Left lung (tissue), 10 donors: ENCODE results near the gene HMOX2. TPM values are rescaled to one million over a fixed set of nuclear protein-coding genes. Genes with fewer than 3 reads are reported as not detected.

ENCODE experiments used
- ATAC-seq: fragments of 200-7000 bp; cut with Tn5 transposase; one replicate; pipeline ENCODE4 v1.9.1; 2020; ENCODE audit warnings: moderate library complexity
- DNase-seq, 4 donors: peaks; one replicate each; pipeline ENCODE4 v3.0.0-alpha.2; 2013 to 2020
- H3K27ac ChIP-seq, 2 donors: fragments of 200-600 bp; sonication (generic) in 1 of 2; one replicate each; pipeline versions ENCODE4 v1.5.0 to v1.8.0; 2020 to 2021
- H3K27me3 ChIP-seq, 2 donors: fragments of 200-600 bp; sonication (generic) in 1 of 2; one replicate each; pipeline versions ENCODE4 v1.5.0 to v1.8.0; 2020 to 2021
- H3K36me3 ChIP-seq, 2 donors: fragments of 200-600 bp; sonication (generic) in 1 of 2; one replicate each; pipeline versions ENCODE4 v1.5.0 to v1.8.0; 2020 to 2021
- H3K4me1 ChIP-seq, 2 donors: fragments of 200-600 bp; one replicate each; pipeline ENCODE4 v1.8.0; 2021
- H3K4me3 ChIP-seq, 2 donors: fragments of 200-600 bp; sonication (generic) in 1 of 2; one replicate each; pipeline versions ENCODE4 v1.5.0 to v1.8.0; 2020 to 2021; ENCODE audit warnings: mild to moderate bottlenecking in 1 of 2
- H3K9me3 ChIP-seq, 2 donors: fragments of 200-600 bp; sonication (generic) in 1 of 2; one replicate each; pipeline versions ENCODE4 v1.5.0 to v1.8.0; 2020 to 2021
- intact Hi-C, 2 donors: fragments of 100-400 bp; cut with DNase I; formaldehyde crosslinking; loops; one replicate each; pipeline versions ENCODE4 v1.11.2 to v1.14.2; 2022
- polyA plus RNA-seq, 6 donors: library from polyadenylated mRNA; unstranded; fragments of 120-200 nt; gene quantifications; one replicate each; pipeline ENCODE4 v1.2.1, GENCODE V29; 2013; ENCODE audit not compliant: insufficient read length in 6 of 6
- total RNA-seq, 2 donors: library from RNA; stranded (reverse); fragmentation: NEBNext Ultra II Directional; extraction: Animal tissue kit (Norgen Biotek cat#: 25700); gene quantifications; one replicate each; pipeline ENCODE4 v1.2.1, GENCODE V29; 2021
- TF ChIP-seq, protein P1 (sequence below), 2 donors: fragments of 200-600 bp; sonication (generic) in 1 of 2; IDR thresholded peaks; one replicate each; pipeline versions ENCODE4 v1.5.0 to v1.8.0; 2021; ENCODE audit warnings: antibody characterized with exemption in 2 of 2
- donor health status: DM: no; HTN: yes; CAD: no.
- donor health status: DM: no; HTN: no; CAD: no.

HMOX2 gene
- total and polyA plus RNA-seq, 8 donors = 36.2 to 52.1 (median 39.5) TPM

- DNase-seq (peak in 1 of 4 donors; percentile 19), ATAC-seq (no peak)
- Histone ChIP-seq H3K9me3 (no peaks in the 10 kb centered on the region), H3K4me1 (peaks cover 6 to 12% of the 10 kb centered on the region in 2 donors), H3K27ac (no peak overlapping the region), H3K27me3 (no peaks in the 10 kb centered on the region), H3K36me3 (peaks cover 0 to 85% of the 10 kb centered on the region in 2 donors), H3K4me3 (no peak overlapping the region)
- intact Hi-C loops = no loop called here
- TF ChIP-seq, protein P1, sequence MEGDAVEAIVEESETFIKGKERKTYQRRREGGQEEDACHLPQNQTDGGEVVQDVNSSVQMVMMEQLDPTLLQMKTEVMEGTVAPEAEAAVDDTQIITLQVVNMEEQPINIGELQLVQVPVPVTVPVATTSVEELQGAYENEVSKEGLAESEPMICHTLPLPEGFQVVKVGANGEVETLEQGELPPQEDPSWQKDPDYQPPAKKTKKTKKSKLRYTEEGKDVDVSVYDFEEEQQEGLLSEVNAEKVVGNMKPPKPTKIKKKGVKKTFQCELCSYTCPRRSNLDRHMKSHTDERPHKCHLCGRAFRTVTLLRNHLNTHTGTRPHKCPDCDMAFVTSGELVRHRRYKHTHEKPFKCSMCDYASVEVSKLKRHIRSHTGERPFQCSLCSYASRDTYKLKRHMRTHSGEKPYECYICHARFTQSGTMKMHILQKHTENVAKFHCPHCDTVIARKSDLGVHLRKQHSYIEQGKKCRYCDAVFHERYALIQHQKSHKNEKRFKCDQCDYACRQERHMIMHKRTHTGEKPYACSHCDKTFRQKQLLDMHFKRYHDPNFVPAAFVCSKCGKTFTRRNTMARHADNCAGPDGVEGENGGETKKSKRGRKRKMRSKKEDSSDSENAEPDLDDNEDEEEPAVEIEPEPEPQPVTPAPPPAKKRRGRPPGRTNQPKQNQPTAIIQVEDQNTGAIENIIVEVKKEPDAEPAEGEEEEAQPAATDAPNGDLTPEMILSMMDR (IDR thresholded peaks at IDR 0.05) = no peak
Observed at GRCh38 chr16:4461250-4462085, 14.7 kb upstream of the HMOX2 start.

DNA sequence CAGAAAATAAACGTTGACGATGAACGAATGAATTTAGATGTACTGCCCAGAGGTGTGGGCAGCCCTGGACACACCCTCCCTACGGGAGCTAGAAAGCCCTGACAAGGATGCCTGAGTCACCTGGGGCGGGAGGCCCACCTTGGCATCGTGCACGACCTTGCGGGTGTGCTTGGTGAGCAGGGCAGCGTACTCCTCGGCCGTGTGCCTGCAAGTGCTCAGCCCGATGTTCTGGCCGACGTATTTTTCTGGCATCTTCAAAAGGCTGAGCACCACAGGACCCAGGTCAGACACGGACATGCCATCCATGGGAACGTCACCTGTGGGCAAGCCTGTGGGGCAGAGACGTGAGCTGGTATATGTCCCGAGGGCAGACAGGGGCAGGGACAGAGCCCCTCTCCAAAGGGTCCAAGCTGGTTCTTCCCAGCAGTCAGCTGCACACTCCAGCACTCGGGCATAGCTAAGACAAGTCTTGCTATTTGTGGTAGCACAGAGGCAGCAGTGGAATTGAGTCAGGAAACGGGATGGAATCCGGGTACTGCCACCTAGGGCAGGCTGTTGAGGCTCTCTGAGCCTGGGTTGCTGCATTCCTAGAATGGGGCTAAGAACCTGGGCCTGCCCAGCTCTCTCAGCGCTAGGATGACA is 12.6 kb upstream of the HMOX2 start:
- ATAC-seq = no peak
- peaks cover 0 to 85% of the 10 kb centered on the region in 2 donors for H3K36me3 ChIP-seq

GRCh38 chr16:4465977-4466779 is 10.0 kb upstream of the HMOX2 start:
- H3K27me3 ChIP-seq = no peaks in the 10 kb centered on the region
- no peaks in the 10 kb centered on the region for H3K4me1 ChIP-seq
- H3K4me3 ChIP-seq = no peak overlapping the region
- intact Hi-C loops = no loop called here
- TF ChIP-seq, protein P1 (IDR thresholded peaks at IDR 0.05) = no peak
- no peak for DNase-seq
- no peaks in the 10 kb centered on the region for H3K9me3 ChIP-seq
- peaks cover 0 to 88% of the 10 kb centered on the region in 2 donors for H3K36me3 ChIP-seq
- peak; percentile 34 for ATAC-seq
- H3K27ac ChIP-seq = no peak overlapping the region

More for the DNA sequence above, 12.6 kb upstream of the HMOX2 start:
- Histone ChIP-seq H3K27ac (no peak overlapping the region), H3K9me3 (no peaks in the 10 kb centered on the region), H3K27me3 (no peaks in the 10 kb centered on the region), H3K4me1 (peaks cover 6 to 12% of the 10 kb centered on the region in 2 donors), H3K4me3 (no peak overlapping the region)
- intact Hi-C loops = no loop called here
- TF ChIP-seq, protein P1 (IDR thresholded peaks at IDR 0.05) = no peak
- no peak for DNase-seq

GRCh38 chr16:4467916-4468315 is 8.3 kb upstream of the HMOX2 start:
- ATAC-seq (no peak), DNase-seq (no peak)
- peaks cover 0 to 71% of the 10 kb centered on the region in 2 donors for H3K36me3 ChIP-seq
- no peak overlapping the region for H3K27ac ChIP-seq
- no peak overlapping the region for H3K4me3 ChIP-seq
- TF ChIP-seq, protein P1 (IDR thresholded peaks at IDR 0.05) = no peak
- intact Hi-C loops = no loop called here
- H3K27me3 ChIP-seq = no peaks in the 10 kb centered on the region
- H3K4me1 ChIP-seq = no peaks in the 10 kb centered on the region
- no peaks in the 10 kb centered on the region for H3K9me3 ChIP-seq
